Stimulated activated CD8-positive, alpha-beta memory T cell treated with anti-CD3 and anti-CD28 coated beads, Interleukin-2, amount 100 ng/mL, for 1 hour (primary cell): ENCODE results near the gene CUBN.
"Not testable (repeated sequence)": the region's sequence is repeated elsewhere in the genome, so short reads cannot be mapped to it uniquely, and the experiment has no call there.

Source experiments
- DNase-seq, 2 donors: peaks; one replicate each; pipeline ENCODE4 v3.0.0-alpha.2; 2020; ENCODE audit warnings: low read depth in 2 of 2

Gene CUBN

GRCh38 chr10:16870331-16870730 is 259.3 kb downstream of the CUBN start:
- no peak for DNase-seq

- no peak for DNase-seq
Measured at GRCh38 chr10:16867990-16868389, 261.6 kb downstream of the CUBN start.

- DNase-seq = no peak
Measured at GRCh38 chr10:16867556-16867955, 262.1 kb downstream of the CUBN start.

- no peak for DNase-seq
Measured at GRCh38 chr10:16866541-16867275, 262.9 kb downstream of the CUBN start.

GRCh38 chr10:16865766-16866165 is 263.8 kb downstream of the CUBN start:
- DNase-seq = no peak

- DNase-seq = no peak
Measured at GRCh38 chr10:16863766-16864165, 265.8 kb downstream of the CUBN start.

GRCh38 chr10:16857419-16857818 is 272.2 kb downstream of the CUBN start:
- no peak for DNase-seq

GRCh38 chr10:16856567-16856966 is 273.0 kb downstream of the CUBN start:
- DNase-seq = no peak

- DNase-seq = no peak
Measured at GRCh38 chr10:16856092-16856491, 273.5 kb downstream of the CUBN start.

- no peak for DNase-seq
Measured at GRCh38 chr10:16854623-16855022, 275.0 kb downstream of the CUBN start.

GRCh38 chr10:16853809-16854208 is 275.8 kb downstream of the CUBN start:
- DNase-seq = no peak

GRCh38 chr10:16853201-16853600 is 276.4 kb downstream of the CUBN start:
- DNase-seq = no peak

GRCh38 chr10:16852624-16853023 is 277.0 kb downstream of the CUBN start:
- no peak for DNase-seq

GRCh38 chr10:16848562-16849154 is 281.0 kb downstream of the CUBN start:
- no peak for DNase-seq

- no peak for DNase-seq
Measured at GRCh38 chr10:16847644-16848043, 282.0 kb downstream of the CUBN start.

GRCh38 chr10:16845248-16845647 is 284.4 kb downstream of the CUBN start:
- DNase-seq = no peak

- DNase-seq = no peak
Measured at GRCh38 chr10:16843252-16843870, 286.2 kb downstream of the CUBN start.

GRCh38 chr10:16835228-16835627 is 294.4 kb downstream of the CUBN start:
- DNase-seq = no peak

GRCh38 chr10:16832351-16833080 is 297.1 kb downstream of the CUBN start:
- no peak for DNase-seq

- no peak for DNase-seq
Measured at GRCh38 chr10:16828701-16829175, 300.9 kb downstream of the CUBN start.

GRCh38 chr10:16828114-16828568 is 301.5 kb downstream of the CUBN start:
- DNase-seq = peak; percentile 8 to 27

- not testable (repeated sequence) for DNase-seq
Measured at GRCh38 chr10:16827474-16827873, 302.1 kb downstream of the CUBN start.
